Gastroesophageal sphincter (tissue), 3 donors: ENCODE data around the gene CDC42EP4.

Source experiments
- CTCF ChIP-seq, 4 experiments: fragments of 200-600 bp in 2 of 4; fragments of 450-650 bp in 2 of 4; sonication (generic) in 1 of 4; IDR thresholded peaks; one replicate each; pipeline ENCODE4 v1.5.1; 2017 to 2019; ENCODE audit warnings: antibody characterized with exemption in 4 of 4, mild to moderate bottlenecking in 2 of 4, moderate library complexity in 2 of 4
- EP300 ChIP-seq: sonication (generic); formaldehyde crosslinking; IDR thresholded peaks from one replicate; pipeline ENCODE4 v1.6.1; 2017; ENCODE audit warnings: antibody characterized with exemption, mild to moderate bottlenecking
- POLR2A ChIP-seq, 2 donors: fragments of 450-650 bp; IDR thresholded peaks; one replicate each; pipeline ENCODE4 v1.6.1; 2017; ENCODE audit warnings: antibody characterized with exemption in 2 of 2, mild to moderate bottlenecking in 2 of 2, moderate library complexity in 1 of 2
- POLR2AphosphoS5 ChIP-seq: sonication (generic); formaldehyde crosslinking; IDR thresholded peaks from one replicate; pipeline ENCODE4 v1.6.1; 2017; ENCODE audit warnings: antibody characterized with exemption

GRCh38 chr17:73262676-73263642, 48.8 kb downstream of the CDC42EP4 start:
- TF ChIP-seq POLR2A (IDR thresholded peaks at IDR 0.05): no peak
- TF ChIP-seq POLR2AphosphoS5: no peak
- no peak for TF ChIP-seq CTCF (IDR thresholded peaks at IDR 0.05)
- no peak for TF ChIP-seq EP300
